Sigmoid colon (tissue), 4 donors: ENCODE measurements around the gene PTCD1.

Experiments
- EP300 ChIP-seq, 4 donors: sonication (generic); formaldehyde crosslinking; IDR thresholded peaks; one replicate each; pipeline ENCODE4 v1.6.1; 2017; ENCODE audit warnings: antibody characterized with exemption in 4 of 4
- POLR2A ChIP-seq, 2 donors: fragments of 450-650 bp; IDR thresholded peaks; one replicate each; pipeline ENCODE4 v1.6.1; 2016; ENCODE audit warnings: antibody characterized with exemption in 2 of 2, mild to moderate bottlenecking in 2 of 2, moderate library complexity in 2 of 2
- POLR2AphosphoS5 ChIP-seq, 4 donors: sonication (generic); formaldehyde crosslinking; IDR thresholded peaks; one replicate each; pipeline ENCODE4 v1.6.1; 2017; ENCODE audit warnings: antibody characterized with exemption in 4 of 4
- TF ChIP-seq, protein P1 (sequence below), 4 experiments: fragments of 450-650 bp in 3 of 4; fragments of 200-600 bp in 1 of 4; IDR thresholded peaks; one replicate each; pipeline ENCODE4 v1.5.1; 2016 to 2019; ENCODE audit warnings: antibody characterized with exemption in 4 of 4, mild to moderate bottlenecking in 3 of 4, moderate library complexity in 2 of 4

DNA sequence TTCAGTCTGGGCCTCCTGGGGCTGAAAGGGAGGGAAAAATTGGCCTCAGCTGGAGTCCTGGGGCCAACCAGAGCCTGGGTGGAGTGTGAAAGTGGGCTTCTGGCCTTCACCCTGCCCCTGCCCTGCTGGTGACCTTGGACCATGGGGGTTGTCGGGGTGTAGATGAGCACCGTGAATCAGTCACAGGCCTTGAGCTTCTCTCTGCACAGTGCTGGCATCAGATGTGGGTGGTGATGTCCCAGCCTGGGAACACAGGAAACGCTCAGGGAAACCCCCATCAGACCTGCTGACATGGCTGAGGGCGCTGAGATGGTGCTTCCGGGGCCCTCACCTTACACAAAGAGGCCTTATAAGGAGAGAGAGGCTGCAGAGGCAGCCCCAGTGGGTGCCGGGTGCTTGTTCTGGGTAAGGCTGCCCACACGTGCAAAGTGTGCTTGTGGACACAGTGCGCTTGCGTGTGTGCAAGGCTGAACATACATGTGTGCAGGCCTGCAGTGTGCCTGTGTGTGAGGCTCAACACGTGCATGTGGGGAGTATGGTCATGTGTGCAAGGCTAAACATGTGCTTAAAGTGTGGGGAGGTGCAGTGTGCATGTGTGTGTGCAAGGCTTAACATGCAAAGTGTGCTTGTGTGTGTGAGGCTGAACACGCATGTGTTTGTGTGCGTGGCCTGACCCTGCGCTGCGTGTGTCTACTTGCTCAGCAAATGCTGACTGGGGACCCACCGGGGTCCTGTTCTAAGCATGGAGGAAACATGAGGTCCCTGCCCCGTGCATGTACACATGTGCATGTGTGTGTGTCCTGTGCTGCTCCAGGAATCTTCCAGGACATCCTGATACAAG, 57.6 kb downstream of the PTCD1 start:
- no peak for TF ChIP-seq POLR2A (IDR thresholded peaks at IDR 0.05)
- TF ChIP-seq, protein P1, sequence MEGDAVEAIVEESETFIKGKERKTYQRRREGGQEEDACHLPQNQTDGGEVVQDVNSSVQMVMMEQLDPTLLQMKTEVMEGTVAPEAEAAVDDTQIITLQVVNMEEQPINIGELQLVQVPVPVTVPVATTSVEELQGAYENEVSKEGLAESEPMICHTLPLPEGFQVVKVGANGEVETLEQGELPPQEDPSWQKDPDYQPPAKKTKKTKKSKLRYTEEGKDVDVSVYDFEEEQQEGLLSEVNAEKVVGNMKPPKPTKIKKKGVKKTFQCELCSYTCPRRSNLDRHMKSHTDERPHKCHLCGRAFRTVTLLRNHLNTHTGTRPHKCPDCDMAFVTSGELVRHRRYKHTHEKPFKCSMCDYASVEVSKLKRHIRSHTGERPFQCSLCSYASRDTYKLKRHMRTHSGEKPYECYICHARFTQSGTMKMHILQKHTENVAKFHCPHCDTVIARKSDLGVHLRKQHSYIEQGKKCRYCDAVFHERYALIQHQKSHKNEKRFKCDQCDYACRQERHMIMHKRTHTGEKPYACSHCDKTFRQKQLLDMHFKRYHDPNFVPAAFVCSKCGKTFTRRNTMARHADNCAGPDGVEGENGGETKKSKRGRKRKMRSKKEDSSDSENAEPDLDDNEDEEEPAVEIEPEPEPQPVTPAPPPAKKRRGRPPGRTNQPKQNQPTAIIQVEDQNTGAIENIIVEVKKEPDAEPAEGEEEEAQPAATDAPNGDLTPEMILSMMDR (IDR thresholded peaks at IDR 0.05) = no peak
- no peak for TF ChIP-seq EP300 (IDR thresholded peaks at IDR 0.05)
- TF ChIP-seq POLR2AphosphoS5 (IDR thresholded peaks at IDR 0.05) = no peak
